ENCODE measurements around the gene MCC.

The MCC gene

GRCh38 chr5:113218200-113218599 lies 270.1 kb downstream of the MCC start:
- no peak for DNase-seq

GRCh38 chr5:113217619-113218184 lies 270.6 kb downstream of the MCC start:
- no peak for DNase-seq

- DNase-seq: no peak
Measured at GRCh38 chr5:113216545-113216944, 271.7 kb downstream of the MCC start.

- DNase-seq: no peak
Measured at GRCh38 chr5:113215401-113216060, 272.7 kb downstream of the MCC start.

- no peak for DNase-seq
Measured at GRCh38 chr5:113214606-113215323, 273.5 kb downstream of the MCC start.

- no peak for DNase-seq
Measured at GRCh38 chr5:113213551-113214425, 274.5 kb downstream of the MCC start.

- DNase-seq: no peak
Measured at GRCh38 chr5:113212244-113212920, 275.9 kb downstream of the MCC start.

GRCh38 chr5:113209498-113209897 lies 278.8 kb downstream of the MCC start:
- no peak for DNase-seq

GRCh38 chr5:113205807-113206206 lies 282.4 kb downstream of the MCC start:
- DNase-seq: no peak

- no peak for DNase-seq
Measured at GRCh38 chr5:113205323-113205722, 282.9 kb downstream of the MCC start.

- no peak for DNase-seq
Measured at GRCh38 chr5:113204525-113205161, 283.6 kb downstream of the MCC start.

- no peak for DNase-seq
Measured at GRCh38 chr5:113203916-113204315, 284.3 kb downstream of the MCC start.

- no peak for DNase-seq
Measured at GRCh38 chr5:113202746-113203716, 285.2 kb downstream of the MCC start.

- no peak for DNase-seq
Measured at GRCh38 chr5:113202287-113202686, 286.0 kb downstream of the MCC start.

- no peak for DNase-seq
Measured at GRCh38 chr5:113201715-113202114, 286.5 kb downstream of the MCC start.

- no peak for DNase-seq
Measured at GRCh38 chr5:113199122-113199905, 288.9 kb downstream of the MCC start.

GRCh38 chr5:113197456-113198200 lies 290.6 kb downstream of the MCC start:
- DNase-seq: no peak

GRCh38 chr5:113195771-113196170 lies 292.5 kb downstream of the MCC start:
- no peak for DNase-seq

- DNase-seq: no peak
Measured at GRCh38 chr5:113195251-113195650, 293.0 kb downstream of the MCC start.

Data from activated naive CD4-positive, alpha-beta T cell treated with Interleukin-2 at 50 U/mL for 16 hours (primary cell).